Uterus (tissue), 2 donors: ENCODE results near the gene TMEM235.

Source experiments
- POLR2A ChIP-seq, 2 donors: fragments of 450-650 bp; IDR thresholded peaks; one replicate each; pipeline ENCODE4 v1.6.1; 2016; ENCODE audit warnings: antibody characterized with exemption in 2 of 2, mild to moderate bottlenecking in 1 of 2, moderate library complexity in 1 of 2
- TF ChIP-seq, protein P1 (sequence below), 4 experiments: fragments of 200-600 bp in 2 of 4; fragments of 450-650 bp in 2 of 4; sonication (generic) in 2 of 4; IDR thresholded peaks; one replicate each; pipeline ENCODE4 v1.5.1; 2016 to 2019; ENCODE audit warnings: antibody characterized with exemption in 4 of 4, mild to moderate bottlenecking in 2 of 4, moderate library complexity in 1 of 4

GRCh38 chr17:78219396-78220150 is 11.9 kb upstream of the TMEM235 start:
- TF ChIP-seq POLR2A (IDR thresholded peaks at IDR 0.05): no peak
- TF ChIP-seq, protein P1, sequence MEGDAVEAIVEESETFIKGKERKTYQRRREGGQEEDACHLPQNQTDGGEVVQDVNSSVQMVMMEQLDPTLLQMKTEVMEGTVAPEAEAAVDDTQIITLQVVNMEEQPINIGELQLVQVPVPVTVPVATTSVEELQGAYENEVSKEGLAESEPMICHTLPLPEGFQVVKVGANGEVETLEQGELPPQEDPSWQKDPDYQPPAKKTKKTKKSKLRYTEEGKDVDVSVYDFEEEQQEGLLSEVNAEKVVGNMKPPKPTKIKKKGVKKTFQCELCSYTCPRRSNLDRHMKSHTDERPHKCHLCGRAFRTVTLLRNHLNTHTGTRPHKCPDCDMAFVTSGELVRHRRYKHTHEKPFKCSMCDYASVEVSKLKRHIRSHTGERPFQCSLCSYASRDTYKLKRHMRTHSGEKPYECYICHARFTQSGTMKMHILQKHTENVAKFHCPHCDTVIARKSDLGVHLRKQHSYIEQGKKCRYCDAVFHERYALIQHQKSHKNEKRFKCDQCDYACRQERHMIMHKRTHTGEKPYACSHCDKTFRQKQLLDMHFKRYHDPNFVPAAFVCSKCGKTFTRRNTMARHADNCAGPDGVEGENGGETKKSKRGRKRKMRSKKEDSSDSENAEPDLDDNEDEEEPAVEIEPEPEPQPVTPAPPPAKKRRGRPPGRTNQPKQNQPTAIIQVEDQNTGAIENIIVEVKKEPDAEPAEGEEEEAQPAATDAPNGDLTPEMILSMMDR (IDR thresholded peaks at IDR 0.05): no peak
